Caco-2 (cell line): Measurements from ENCODE around the gene OGFOD3. TPM values are rescaled to one million over a fixed set of nuclear protein-coding genes. Genes with fewer than 3 reads are reported as not detected.
A peak's percentile ranks its signal among the peaks of the same experiment; 100 is the strongest.

ENCODE experiments used
- BruUV-seq: library from RNA; stranded (reverse); fragments of 400-500 nt; replicated peaks from 2 replicates; lab custom pipeline; 2021; lab: Mats Ljungman, UMichigan
- CTCF ChIA-PET: fragments of 300-600 bp; sonication (Branson Sonifier 250); formaldehyde crosslinking; loops from one replicate; lab custom pipeline; 2022; ENCODE audit warnings: antibody characterized with exemption; lab: Charles Lee
- POLR2A ChIA-PET: fragments of 300-600 bp; sonication (Branson Sonifier 250); formaldehyde crosslinking; loops from one replicate; lab custom pipeline; 2022; ENCODE audit warnings: antibody characterized with exemption; lab: Charles Lee
- DNase-seq, 2 experiments: peaks; one replicate each; pipeline versions ENCODE4 v3.0.0 to v3.0.0-alpha.2; 2020 to 2022
- H3K27me3 ChIP-seq: replicated peaks from 2 replicates; pipeline ENCODE4 v1.6.0; 2011; ENCODE audit warnings: low read length; ENCODE audit not compliant: control insufficient read depth, insufficient read depth
- H3K36me3 ChIP-seq: 2 replicates; pipeline ENCODE4 v1.5.1; 2011; ENCODE audit warnings: low read length; ENCODE audit not compliant: control insufficient read depth, insufficient read depth
- H3K4me1 ChIP-seq: fragments of 250-450 bp; sonication (Bioruptor Pico); 2 replicates; pipeline ENCODE4 v1.5.1; 2020; ENCODE audit warnings: mild to moderate bottlenecking
- H3K4me3 ChIP-seq: 2 replicates; pipeline ENCODE4 v1.5.1; 2011; ENCODE audit warnings: low read depth, mild to moderate bottlenecking, control low read depth, low read length
- H3K9me3 ChIP-seq: fragments of 250-450 bp; sonication (Bioruptor Pico); 2 replicates; pipeline ENCODE4 v1.5.1; 2020; ENCODE audit warnings: mild to moderate bottlenecking, moderate library complexity
- H3K27ac Mint-ChIP-seq: one replicate; pipeline ENCODE4 v1.8.0; 2022; ENCODE audit warnings: mixed read lengths; ENCODE audit not compliant: unreplicated experiment
- H3K27me3 Mint-ChIP-seq: one replicate; pipeline ENCODE4 v1.8.0; 2022; ENCODE audit warnings: mixed read lengths; ENCODE audit not compliant: insufficient read depth, unreplicated experiment
- H3K36me3 Mint-ChIP-seq: one replicate; pipeline ENCODE4 v1.8.0; 2022; ENCODE audit warnings: mild to moderate bottlenecking, mixed read lengths; ENCODE audit not compliant: insufficient read depth, unreplicated experiment
- H3K4me1 Mint-ChIP-seq: one replicate; pipeline ENCODE4 v1.8.0; 2022; ENCODE audit warnings: low read depth, mixed read lengths; ENCODE audit not compliant: unreplicated experiment
- H3K4me3 Mint-ChIP-seq: one replicate; pipeline ENCODE4 v1.8.0; 2022; ENCODE audit warnings: mild to moderate bottlenecking, moderate library complexity, mixed read lengths; ENCODE audit not compliant: unreplicated experiment
- H3K9me3 Mint-ChIP-seq: one replicate; pipeline ENCODE4 v1.8.0; 2022; ENCODE audit warnings: mixed read lengths; ENCODE audit not compliant: unreplicated experiment
- intact Hi-C: fragments of 100-400 bp; cut with micrococcal nuclease; formaldehyde crosslinking; loops from one replicate; pipeline ENCODE4 v1.10.0; 2022; ENCODE audit not compliant: unreplicated experiment
- total RNA-seq: library from RNA; stranded (reverse); gene quantifications from 2 replicates; pipeline ENCODE4 v1.2.3, GENCODE V29; 2022
- TF ChIP-seq, protein P1 (sequence below), 2 experiments: fragments of 200-600 bp in 1 of 2; IDR thresholded peaks; 1 replicate in 1 of 2; 2 replicates in 1 of 2; pipeline versions ENCODE4 v1.5.1 to v1.8.0; 2011 to 2022; ENCODE audit warnings: antibody characterized with exemption in 1 of 2, control low read depth in 1 of 2, inconsistent platforms in 1 of 2, low read depth in 1 of 2, low read length in 1 of 2, mild to moderate bottlenecking in 1 of 2, moderate library complexity in 1 of 2; ENCODE audit not compliant: insufficient read depth in 1 of 2, severe bottlenecking in 1 of 2, unreplicated experiment in 1 of 2

The OGFOD3 gene
- total RNA-seq, 1 experiment from 2014 or later, result 51.2 TPM

DNA sequence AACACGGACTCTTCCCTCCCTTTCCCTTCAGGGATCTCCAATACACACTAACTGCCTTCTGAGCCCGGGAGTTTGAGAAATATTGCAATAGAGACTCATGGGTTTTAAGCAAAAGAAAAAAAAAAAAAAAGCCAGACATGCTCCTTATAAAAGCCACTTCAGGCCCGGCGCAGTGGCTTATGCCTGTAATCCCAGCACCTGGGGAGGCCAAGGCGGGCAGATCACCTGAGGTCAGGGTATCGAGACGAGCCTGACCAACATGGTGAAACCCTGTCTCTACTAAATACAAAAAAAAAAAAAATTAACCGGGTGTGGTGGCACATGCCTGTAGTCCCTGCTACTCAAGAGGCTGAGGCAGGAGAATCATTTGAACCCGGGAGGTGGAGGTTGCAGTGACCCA lies 2.6 kb downstream of the OGFOD3 start:
- Histone ChIP-seq H3K4me1 (0 out of 2 replicates have a peak, but pooled peaks cover 3% of the 10 kb centered on the region), H3K4me3 (no peak overlapping the region), H3K27me3 (no peaks in the 10 kb centered on the region), H3K36me3 (0 out of 2 replicates have a peak, but pooled peaks cover 2% of the 10 kb centered on the region), H3K9me3 (no peaks in the 10 kb centered on the region)
- TF ChIP-seq, protein P1, sequence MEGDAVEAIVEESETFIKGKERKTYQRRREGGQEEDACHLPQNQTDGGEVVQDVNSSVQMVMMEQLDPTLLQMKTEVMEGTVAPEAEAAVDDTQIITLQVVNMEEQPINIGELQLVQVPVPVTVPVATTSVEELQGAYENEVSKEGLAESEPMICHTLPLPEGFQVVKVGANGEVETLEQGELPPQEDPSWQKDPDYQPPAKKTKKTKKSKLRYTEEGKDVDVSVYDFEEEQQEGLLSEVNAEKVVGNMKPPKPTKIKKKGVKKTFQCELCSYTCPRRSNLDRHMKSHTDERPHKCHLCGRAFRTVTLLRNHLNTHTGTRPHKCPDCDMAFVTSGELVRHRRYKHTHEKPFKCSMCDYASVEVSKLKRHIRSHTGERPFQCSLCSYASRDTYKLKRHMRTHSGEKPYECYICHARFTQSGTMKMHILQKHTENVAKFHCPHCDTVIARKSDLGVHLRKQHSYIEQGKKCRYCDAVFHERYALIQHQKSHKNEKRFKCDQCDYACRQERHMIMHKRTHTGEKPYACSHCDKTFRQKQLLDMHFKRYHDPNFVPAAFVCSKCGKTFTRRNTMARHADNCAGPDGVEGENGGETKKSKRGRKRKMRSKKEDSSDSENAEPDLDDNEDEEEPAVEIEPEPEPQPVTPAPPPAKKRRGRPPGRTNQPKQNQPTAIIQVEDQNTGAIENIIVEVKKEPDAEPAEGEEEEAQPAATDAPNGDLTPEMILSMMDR (IDR thresholded peaks at IDR 0.05; ENCODE audit: insufficient read depth in 1 of 2, low read depth in 1 of 2, low read length in 1 of 2, severe bottlenecking in 1 of 2, unreplicated experiment in 1 of 2), result no peak
- ChIA-PET CTCF (no interaction called here), POLR2A (no interaction called here)
- H3K9me3 Mint-ChIP-seq, result no peaks in the 10 kb centered on the region
- no peaks in the 10 kb centered on the region for H3K27me3 Mint-ChIP-seq
- H3K4me3 Mint-ChIP-seq, result no peak overlapping the region
- intact Hi-C loops, result no loop called here
- no peak for DNase-seq
- no TSS peak for BruUV-seq
- no peak overlapping the region for H3K27ac Mint-ChIP-seq
- peaks cover 9% of the 10 kb centered on the region for H3K36me3 Mint-ChIP-seq
- H3K4me1 Mint-ChIP-seq, result no peaks in the 10 kb centered on the region

DNA sequence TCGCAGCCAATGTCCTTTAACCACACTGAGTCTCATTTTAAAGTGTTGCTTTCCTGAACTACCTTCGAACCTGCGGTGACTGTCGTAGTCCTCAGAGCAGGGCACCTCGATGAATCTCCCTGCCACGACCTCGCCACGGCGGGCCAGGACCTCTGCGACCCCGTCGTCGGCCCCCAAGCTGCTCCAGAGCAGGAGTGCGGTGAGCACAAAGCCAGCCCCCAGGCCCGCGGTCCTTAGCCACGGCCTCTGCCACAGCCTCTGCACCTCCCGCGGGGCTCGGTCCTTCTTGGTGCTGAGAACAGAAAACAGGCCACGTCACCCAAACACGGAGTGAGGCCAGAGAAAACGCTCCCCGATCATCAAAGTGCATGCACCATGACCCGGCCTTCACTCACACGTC lies 3.0 kb downstream of the OGFOD3 start:
- intact Hi-C loops, result no loop called here
- ChIA-PET POLR2A (no interaction called here), CTCF (no interaction called here)
- no peak overlapping the region for H3K4me3 Mint-ChIP-seq
- H3K9me3 ChIP-seq, result no peaks in the 10 kb centered on the region
- peaks cover 5% of the 10 kb centered on the region for H3K36me3 Mint-ChIP-seq
- 0 out of 2 replicates have a peak, but pooled peaks cover 2% of the 10 kb centered on the region for H3K36me3 ChIP-seq
- no peak for DNase-seq
- H3K9me3 Mint-ChIP-seq, result no peaks in the 10 kb centered on the region
- BruUV-seq, result no TSS peak
- no peak overlapping the region for H3K27ac Mint-ChIP-seq
- H3K27me3 ChIP-seq, result no peaks in the 10 kb centered on the region
- TF ChIP-seq, protein P1 (IDR thresholded peaks at IDR 0.05; ENCODE audit: insufficient read depth in 1 of 2, low read depth in 1 of 2, low read length in 1 of 2, severe bottlenecking in 1 of 2, unreplicated experiment in 1 of 2), result no peak
- H3K4me3 ChIP-seq, result no peak overlapping the region
- no peaks in the 10 kb centered on the region for H3K4me1 Mint-ChIP-seq
- 0 out of 2 replicates have a peak, but pooled peaks cover 3% of the 10 kb centered on the region for H3K4me1 ChIP-seq
- no peaks in the 10 kb centered on the region for H3K27me3 Mint-ChIP-seq

DNA sequence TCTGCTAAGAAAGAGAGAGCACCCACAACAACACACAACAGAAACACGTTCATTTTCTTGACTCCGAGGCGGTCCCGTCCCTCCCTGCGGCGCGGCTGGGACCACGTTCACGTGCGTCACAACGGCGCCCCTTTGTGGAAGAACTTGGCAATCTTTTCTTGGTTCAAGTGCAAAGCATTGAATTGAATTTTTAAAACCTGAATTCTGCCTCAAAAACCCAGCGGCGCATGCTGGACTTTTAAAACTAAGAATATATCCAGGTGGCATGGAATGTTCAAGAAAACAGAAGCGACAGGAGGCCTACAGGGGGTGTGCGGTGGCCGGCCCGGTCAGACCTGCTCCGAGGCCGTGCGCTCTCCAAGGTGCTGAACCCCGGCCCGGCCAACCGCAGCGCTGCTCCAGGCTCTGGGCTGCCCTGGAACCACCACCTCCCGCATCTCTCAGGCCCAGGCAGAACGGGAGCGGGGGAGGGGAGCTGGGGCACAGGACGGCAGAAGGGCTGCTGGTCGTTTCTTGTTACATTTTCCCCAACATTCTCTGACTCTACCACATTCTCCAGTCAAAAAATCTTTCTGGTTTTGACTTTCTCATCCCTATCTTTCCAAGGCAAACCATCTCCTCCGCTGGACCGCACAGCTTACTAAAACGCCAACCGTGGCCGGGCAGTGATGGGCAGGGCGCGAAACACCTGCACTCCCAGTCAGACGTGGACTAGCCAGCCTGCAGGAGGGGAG lies 3.7 kb downstream of the OGFOD3 start:
- Mint-ChIP-seq H3K4me1 (no peaks in the 10 kb centered on the region), H3K4me3 (no peak overlapping the region), H3K27ac (no peak overlapping the region), H3K27me3 (no peaks in the 10 kb centered on the region), H3K36me3 (no peaks in the 10 kb centered on the region), H3K9me3 (no peaks in the 10 kb centered on the region)
- peaks cover 2% of the 10 kb centered on the region; the same call in 1 of the 2 replicates for H3K36me3 ChIP-seq
- no peak overlapping the region for H3K4me3 ChIP-seq
- CTCF ChIA-PET, result no interaction called here
- H3K4me1 ChIP-seq, result 0 out of 2 replicates have a peak, but pooled peaks cover 3% of the 10 kb centered on the region
- intact Hi-C loops, result loop anchor here (5.0 kb wide), 1 partner anchor 62 kb away; no protein-coding TSS in a partner anchor
- TF ChIP-seq, protein P1 (IDR thresholded peaks at IDR 0.05; ENCODE audit: insufficient read depth in 1 of 2, low read depth in 1 of 2, low read length in 1 of 2, severe bottlenecking in 1 of 2, unreplicated experiment in 1 of 2), result peak; percentile 36 to 67
- no peaks in the 10 kb centered on the region for H3K9me3 ChIP-seq
- H3K27me3 ChIP-seq, result no peaks in the 10 kb centered on the region
- no TSS peak for BruUV-seq
- POLR2A ChIA-PET, result no interaction called here
- DNase-seq, result peak; percentile 63 to 85
